ENCODE results near the gene USP48.

USP48 gene

GRCh38 chr1:21743476-21743875 is 39.5 kb downstream of the USP48 start:
- no peak for DNase-seq

DNA sequence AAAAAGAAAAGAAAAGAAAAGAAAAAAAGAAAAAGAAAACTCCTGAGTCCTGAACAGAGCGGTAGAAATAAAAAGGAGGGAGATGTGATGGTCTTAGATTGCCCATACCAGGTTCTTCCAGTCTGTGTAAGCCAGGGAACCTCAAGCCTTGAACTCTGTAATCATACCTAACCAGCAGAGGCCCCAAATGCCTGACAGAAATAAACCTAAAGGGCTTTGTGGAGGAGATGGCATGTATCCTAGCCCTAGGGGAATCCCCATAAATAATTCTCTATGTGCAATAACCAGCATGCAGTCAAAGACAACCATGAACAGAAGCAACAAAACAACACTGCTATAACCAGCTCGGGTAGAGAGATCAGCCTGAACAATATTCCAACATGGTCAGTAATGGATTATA is 40.4 kb downstream of the USP48 start:
- no peak for DNase-seq

- DNase-seq: no peak
Measured at GRCh38 chr1:21741206-21741605, 41.7 kb downstream of the USP48 start.

DNA sequence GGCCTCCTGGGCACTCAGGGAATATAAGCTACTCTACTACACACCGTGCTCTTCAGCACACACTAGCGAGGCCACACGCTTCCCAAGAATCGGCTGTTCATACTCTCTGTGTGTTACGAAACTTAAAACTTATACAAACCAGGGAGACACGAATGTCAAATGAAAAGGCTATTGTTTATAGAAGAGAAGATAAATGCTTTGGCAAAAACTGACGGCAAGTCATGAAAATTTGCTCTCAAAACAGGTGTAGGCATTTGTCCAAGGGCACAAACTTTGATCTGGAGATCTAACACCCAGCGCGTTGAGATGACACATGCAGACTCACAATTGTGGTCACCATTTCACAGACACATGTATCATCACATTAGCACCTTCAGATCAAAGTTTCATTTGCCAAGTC is 46.1 kb downstream of the USP48 start:
- DNase-seq: no peak

DNA sequence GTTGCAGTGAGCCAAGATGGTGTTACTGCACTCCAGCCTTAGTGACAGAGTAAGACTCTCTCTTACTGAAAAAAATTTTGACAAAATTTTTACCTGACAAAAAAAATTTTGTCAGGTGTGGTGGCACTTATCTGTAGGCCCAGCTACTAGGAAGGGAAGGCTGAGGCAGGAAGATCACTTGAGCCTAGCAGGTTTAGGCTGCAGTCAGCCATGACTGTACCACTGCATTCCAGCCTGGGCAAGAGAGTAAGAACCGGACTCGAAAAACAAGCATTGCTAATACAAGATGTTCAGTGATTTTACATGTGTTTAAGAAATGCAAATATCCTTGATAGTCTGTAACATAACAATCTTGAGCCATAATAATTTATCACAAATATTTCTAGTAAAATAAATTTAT is 46.9 kb downstream of the USP48 start:
- no peak for DNase-seq

GRCh38 chr1:21734526-21734925 is 48.4 kb downstream of the USP48 start:
- no peak for DNase-seq

DNA sequence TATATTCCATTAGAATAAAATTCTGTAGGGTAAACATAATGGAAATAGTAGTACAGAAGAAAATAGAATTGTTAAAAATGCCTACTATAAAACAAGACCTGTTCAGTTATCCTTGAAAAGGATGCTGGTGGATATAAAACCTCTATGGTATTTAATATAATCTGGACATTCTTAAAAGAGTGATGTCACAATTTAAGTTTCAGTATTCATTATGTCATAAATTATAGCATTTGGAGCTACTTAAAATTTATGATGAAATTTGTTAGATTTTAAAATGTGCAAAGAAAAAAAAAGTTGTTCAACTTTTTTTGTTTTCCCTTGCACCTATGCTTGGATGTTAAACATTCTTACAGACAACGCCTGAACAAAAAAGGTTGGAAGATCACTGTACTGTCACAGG is 50.3 kb downstream of the USP48 start:
- DNase-seq: no peak

GRCh38 chr1:21725748-21726392 is 57.1 kb downstream of the USP48 start:
- DNase-seq: no peak

GRCh38 chr1:21724570-21724969 is 58.4 kb downstream of the USP48 start:
- DNase-seq: no peak

DNA sequence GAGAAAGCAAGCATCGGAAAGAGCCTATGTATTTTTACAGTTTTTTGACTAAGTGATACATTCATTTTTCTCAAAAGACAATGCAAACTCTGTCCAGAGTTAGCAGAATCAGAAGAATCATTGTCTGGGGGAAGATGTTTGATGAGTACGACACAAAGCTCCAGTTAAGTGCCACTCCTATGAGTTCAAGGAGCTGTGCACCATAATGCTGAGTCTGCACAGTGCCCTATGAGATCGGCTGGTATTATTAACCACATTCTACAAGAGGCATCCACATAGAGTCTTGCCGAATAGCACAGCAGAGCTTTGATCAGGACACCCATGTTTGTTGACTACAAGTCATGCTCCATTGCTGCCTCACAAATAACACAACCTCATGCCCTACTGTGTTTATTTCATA is 58.9 kb downstream of the USP48 start:
- DNase-seq: no peak

DNA sequence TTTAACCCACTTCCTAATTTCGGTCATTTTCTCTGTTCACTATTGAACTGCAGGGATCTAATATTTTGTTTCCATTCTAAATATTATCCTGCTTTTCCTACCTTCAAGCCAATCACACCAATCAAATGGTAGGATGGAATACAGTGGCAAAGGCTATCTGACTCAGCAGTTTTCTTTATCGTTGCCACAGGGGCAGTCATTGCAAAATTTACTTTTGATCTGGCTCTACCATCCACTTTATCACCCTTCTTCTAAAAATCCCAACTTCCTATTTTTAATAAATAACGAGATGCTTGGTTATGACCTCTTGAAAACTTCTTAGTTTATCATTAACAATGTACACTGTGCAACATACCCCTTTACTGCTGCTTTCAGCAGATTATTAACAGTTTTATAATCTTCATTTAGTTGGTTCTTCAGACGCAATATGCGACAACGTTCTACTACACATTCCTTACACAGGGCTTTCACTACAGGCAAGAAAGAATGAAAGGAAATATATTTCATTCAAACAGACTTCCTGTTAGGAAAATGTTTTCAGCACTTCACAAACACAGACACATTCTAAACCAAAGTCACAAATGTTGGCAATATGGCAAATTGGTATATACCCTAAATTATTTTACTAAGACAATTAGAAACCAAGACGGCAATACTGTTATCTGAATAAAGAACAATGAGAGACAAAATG is 61.5 kb downstream of the USP48 start:
- no peak for DNase-seq

GRCh38 chr1:21716169-21716568 is 66.8 kb downstream of the USP48 start:
- DNase-seq: no peak

GRCh38 chr1:21707891-21708290 is 75.1 kb downstream of the USP48 start:
- no peak for DNase-seq

DNA sequence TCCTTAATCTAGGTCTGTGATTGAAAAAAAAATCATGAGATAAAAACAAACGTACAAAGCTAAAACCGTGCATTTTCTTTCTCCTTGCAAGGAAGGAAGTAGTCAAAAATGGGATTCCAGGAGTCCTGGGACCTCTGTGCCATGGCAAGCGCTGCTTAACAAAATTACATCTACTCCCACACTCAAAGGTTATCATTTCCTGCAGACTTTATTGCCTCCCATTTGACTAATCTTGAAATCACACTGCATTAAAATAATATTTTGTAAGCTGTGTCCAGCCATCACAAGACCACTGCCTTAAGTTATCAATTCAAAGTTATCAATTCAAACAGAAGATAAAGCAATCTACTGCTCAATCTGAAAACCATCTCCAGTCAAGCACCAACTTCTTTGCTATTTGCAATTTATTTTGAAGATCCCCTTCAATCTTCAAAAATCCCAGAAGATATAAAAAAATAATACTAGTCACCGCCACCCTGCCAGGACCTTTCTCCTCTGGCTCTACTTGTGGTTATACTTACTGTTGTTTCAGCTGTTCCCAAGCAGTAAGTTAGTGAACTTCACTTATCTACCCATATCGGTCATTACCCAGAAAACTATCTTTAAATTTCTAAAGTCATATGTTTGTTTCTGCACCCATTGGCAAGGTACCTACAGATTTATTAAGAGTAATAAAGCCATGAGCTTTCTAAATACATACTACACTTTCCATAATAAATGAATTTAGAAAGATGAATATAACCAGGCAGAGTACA is 75.7 kb downstream of the USP48 start:
- no peak for DNase-seq

- no peak for DNase-seq
Measured at GRCh38 chr1:21706151-21706835, 76.7 kb downstream of the USP48 start.

DNA sequence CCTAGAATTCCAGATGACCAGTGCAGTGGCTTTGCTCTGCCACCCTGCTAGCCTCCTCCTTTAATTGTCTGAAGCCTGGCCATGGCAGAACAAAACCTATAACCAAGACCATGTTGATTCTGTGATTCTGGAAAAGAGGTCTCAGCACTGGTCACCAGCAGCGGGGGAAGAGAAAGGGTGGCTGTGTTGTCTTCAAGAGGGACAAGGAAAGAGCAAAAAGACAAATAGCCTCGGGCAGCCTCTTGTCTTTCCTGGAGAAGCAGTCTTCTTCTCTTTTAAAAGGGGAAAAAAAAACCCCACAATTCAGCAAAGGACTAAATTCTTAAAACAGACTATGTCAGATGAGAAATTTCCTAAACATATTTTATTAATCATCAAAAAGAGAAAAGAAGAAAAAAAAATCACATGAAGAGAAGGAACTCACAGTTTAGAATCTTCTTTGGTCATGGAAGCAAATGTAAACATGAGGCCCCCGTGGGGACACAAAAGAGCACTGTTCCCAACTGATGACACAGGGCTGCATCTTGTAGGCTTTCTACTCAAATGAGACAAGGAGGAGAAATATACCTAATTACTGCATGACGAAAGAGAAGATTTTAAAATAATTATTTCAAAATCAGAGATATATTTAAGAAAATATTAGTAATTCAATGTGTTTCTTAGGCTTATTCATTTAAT is 77.5 kb downstream of the USP48 start:
- no peak for DNase-seq

GRCh38 chr1:21704145-21704544 is 78.8 kb downstream of the USP48 start:
- no peak for DNase-seq

DNA sequence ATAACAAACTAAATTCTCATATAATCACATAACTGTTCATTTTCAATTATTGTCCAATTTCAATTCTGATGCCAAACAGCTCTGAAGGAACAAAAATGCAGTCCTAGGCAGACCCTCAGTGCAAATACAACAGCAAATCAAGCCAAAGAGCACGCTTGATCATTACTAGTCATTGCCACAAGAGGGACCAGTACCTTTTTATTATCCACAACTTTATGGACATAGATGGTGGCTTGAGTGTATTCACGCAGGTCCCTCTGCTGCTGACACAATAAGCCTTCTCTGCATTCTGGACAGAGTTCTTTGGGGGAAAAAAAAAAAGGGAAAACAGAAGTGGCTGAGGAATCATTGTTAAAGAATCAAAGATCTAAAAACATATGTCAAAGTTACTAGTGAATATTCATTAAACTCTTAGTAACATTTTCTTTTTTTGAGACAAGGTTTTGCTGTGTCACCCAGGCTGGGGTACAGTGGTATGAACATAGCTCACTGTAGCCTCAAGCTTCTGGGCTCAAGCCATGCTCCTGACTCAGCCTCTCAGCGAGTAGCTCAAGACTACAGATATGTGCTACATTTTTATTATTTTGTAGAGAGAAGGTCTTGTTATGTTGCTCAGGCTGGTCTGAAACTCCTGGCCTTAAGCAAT is 79.5 kb downstream of the USP48 start:
- no peak for DNase-seq

GRCh38 chr1:21702780-21703179 is 80.2 kb downstream of the USP48 start:
- no peak for DNase-seq

DNA sequence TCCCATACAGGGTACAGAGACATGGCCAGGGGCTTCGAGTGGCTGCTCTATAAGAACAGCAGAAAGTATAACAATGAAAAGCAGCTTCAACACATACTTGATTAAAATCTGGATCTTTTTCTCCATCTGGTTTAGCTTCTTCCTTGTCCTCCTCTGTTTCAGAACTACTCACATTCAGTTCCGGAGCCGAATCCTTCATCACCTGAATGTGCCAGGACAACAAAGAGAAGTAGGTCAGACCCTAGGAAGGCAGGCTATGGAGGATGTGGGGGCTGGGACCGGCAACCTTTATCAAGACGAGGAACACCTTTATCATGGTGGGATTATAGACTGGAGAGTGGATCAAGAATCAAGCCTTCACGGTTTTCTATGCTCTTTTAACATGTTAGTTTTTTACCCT is 81.5 kb downstream of the USP48 start:
- DNase-seq: no peak

DNA sequence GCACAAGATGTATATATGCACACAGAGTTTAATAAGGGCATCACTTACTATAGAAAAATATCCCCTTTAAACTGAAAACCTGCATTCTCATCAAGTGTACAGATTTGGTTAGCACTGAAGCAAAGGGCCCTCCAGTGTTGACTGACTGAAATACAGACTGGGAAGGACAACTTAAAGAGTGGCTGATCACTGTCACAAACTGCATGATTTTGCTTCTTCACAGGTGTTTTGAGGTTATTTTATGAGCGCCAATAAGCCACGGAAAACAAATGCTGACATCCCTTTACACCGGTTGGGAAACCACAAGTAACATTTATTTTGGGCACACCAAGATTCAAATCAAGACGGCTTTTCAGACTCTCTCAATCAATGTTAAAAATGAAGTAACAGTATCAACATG is 82.9 kb downstream of the USP48 start:
- no peak for DNase-seq

- DNase-seq: no peak
Measured at GRCh38 chr1:21696931-21697330, 86.0 kb downstream of the USP48 start.

- no peak for DNase-seq
Measured at GRCh38 chr1:21693732-21694131, 89.2 kb downstream of the USP48 start.
